Transverse colon (tissue), 3 donors: ENCODE measurements around the gene MAP3K1.

Source experiments
- CTCF ChIP-seq, 5 experiments: fragments of 200-600 bp in 3 of 5; fragments of 450-650 bp in 2 of 5; sonication (generic) in 3 of 5; IDR thresholded peaks; 1 replicate in 2 of 5; 2 replicates in 3 of 5; pipeline ENCODE4 v1.5.1; 2016 to 2017; ENCODE audit warnings: antibody characterized with exemption in 5 of 5, inconsistent platforms in 3 of 5, mild to moderate bottlenecking in 2 of 5, moderate library complexity in 1 of 5
- POLR2A ChIP-seq: fragments of 450-650 bp; IDR thresholded peaks from one replicate; pipeline ENCODE4 v1.6.1; 2016; ENCODE audit warnings: antibody characterized with exemption, mild to moderate bottlenecking, moderate library complexity

DNA sequence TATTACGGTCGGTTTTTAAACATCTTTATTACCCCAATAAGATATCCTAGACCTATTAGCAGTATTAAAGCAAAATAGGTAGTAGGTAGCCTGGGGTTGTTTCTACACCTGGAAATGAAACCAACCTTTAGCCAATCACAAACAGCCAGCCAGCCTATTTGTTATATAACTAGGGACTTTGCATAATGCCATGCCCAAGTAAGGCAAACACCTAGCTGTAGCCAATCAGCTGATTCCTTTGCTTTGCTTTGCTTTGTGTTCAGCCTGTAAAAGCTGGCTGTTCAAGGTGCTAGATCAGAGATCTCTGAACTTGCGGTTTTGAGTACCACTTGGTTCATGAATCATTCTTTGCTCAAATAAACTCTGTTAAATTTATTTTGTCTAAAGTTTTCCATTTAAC, 47.6 kb downstream of the MAP3K1 start:
- TF ChIP-seq CTCF (IDR thresholded peaks at IDR 0.05) = no peak
- no peak for TF ChIP-seq POLR2A
